ENCODE measurements around the gene GPC6. TPM values are rescaled to one million over a fixed set of nuclear protein-coding genes. Genes with fewer than 3 reads are reported as not detected.
"Not testable (repeated sequence)": the region's sequence is repeated elsewhere in the genome, so short reads cannot be mapped to it uniquely, and the experiment has no call there.

The GPC6 gene
- total and polyA plus RNA-seq, 5 donors from 2014 or later: not detected

DNA sequence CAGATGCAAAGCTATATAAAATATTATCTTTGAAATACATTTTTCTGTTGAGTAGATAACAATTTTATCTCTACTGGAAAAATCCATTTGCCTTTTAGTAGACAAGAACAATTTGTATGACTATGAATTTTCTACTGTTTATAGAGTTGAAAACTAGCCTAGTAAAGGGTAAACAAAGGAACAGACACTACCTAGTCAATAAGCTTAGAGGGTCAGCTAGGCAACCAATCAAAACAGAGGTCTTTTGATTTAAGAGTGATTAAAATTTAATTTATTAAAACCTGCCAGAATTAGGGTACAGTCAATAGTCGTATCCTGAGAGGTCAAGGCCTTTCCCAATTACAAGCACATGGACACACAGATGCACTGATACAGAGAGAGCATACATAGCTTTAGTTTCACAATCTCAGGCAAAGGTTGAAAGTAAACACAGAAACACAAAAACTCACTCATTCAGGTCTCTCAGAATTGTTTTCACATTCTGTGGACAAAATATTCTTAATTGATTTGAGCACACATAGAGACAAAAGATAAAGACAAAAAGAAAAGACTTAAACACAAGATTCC, 24.5 kb upstream of the GPC6 start:
- Histone ChIP-seq H3K27ac (ENCODE audit: insufficient read depth, low read length, poor library complexity, severe bottlenecking) (no peak overlapping the region), H3K4me1 (ENCODE audit: control insufficient read depth, insufficient read depth, low read length, poor library complexity, severe bottlenecking) (no peaks in the 10 kb centered on the region), H3K27me3 (ENCODE audit: control insufficient read depth, insufficient read depth, low read length) (no peaks in the 10 kb centered on the region), H3K9me3 (ENCODE audit: control insufficient read depth in 2 of 2, low read length in 2 of 2) (no peaks in the 10 kb centered on the region), H3K36me3 (ENCODE audit: control insufficient read depth, insufficient read depth, low read length) (no peaks in the 10 kb centered on the region), H3K4me3 (ENCODE audit: low read depth, low read length) (no peak overlapping the region)
- H3K4me1 Mint-ChIP-seq: no peaks in the 10 kb centered on the region
- no peaks in the 10 kb centered on the region for H3K27me3 Mint-ChIP-seq
- ATAC-seq (ENCODE audit: low read depth in 2 of 2) (no peak), DNase-seq (no peak)
- peaks cover 0 to 8% (median 5%) of the 10 kb centered on the region in 7 donors for H3K9me3 Mint-ChIP-seq
- no peak overlapping the region for H3K4me3 Mint-ChIP-seq
- H3K36me3 Mint-ChIP-seq: no peaks in the 10 kb centered on the region
- no peak overlapping the region for H3K27ac Mint-ChIP-seq

DNA sequence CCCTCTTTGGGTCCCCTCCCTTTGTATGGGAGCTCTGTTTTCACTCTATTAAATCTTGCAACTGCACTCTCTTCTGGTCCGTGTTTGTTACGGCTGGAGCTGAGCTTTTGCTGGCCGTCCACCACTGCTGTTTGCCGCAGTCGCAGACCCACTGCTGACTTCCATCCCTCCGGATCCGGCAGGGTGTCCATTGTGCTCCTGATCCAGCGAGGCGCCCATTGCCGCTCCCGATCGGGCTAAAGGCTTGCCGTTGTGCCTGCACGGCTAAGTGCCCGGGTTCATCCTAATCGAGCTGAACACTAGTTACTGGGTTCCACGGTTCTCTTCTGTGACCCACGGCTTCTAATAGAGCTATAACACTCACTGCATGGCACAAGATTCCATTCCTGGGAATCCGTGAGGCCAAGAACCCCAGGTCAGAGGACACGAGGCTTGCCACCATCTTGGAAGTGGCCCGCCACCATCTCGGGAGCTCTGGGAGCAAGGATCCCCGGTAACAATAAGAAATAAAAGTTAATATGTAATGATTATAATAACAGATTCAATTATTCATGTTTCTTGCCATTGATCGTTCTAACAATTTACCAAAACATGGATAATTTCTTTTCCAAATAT, 19.7 kb upstream of the GPC6 start:
- not testable (repeated sequence) for H3K9me3 Mint-ChIP-seq

DNA sequence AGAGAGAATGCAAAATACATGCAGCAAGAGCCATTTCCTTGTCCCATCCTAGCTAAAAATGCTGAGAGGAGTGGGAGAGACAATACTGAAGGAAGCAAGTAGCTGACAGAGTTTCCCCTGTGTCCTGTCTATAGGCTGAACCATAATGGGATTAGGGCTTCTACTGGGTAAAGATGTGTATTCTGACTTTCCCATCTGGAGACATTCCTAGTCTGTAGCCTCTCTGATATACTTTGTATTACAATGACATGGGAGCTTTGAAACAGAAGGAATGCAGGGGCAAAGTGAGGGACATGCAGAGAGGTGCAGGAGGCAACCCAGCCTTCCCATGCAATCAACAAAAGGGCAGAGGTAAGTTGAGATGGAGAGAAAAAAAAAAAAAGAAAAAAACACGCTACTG, 10.5 kb upstream of the GPC6 start:
- Mint-ChIP-seq H3K4me3 (no peak overlapping the region), H3K27ac (no peak overlapping the region), H3K36me3 (no peaks in the 10 kb centered on the region), H3K4me1 (no peaks in the 10 kb centered on the region), H3K27me3 (no peaks in the 10 kb centered on the region), H3K9me3 (peaks cover 0 to 9% (median 2%) of the 10 kb centered on the region in 7 donors)
- Histone ChIP-seq H3K27ac (ENCODE audit: insufficient read depth, low read length, poor library complexity, severe bottlenecking) (no peak overlapping the region), H3K4me3 (ENCODE audit: low read depth, low read length) (no peak overlapping the region), H3K4me1 (ENCODE audit: control insufficient read depth, insufficient read depth, low read length, poor library complexity, severe bottlenecking) (no peaks in the 10 kb centered on the region), H3K36me3 (ENCODE audit: control insufficient read depth, insufficient read depth, low read length) (no peaks in the 10 kb centered on the region), H3K9me3 (ENCODE audit: control insufficient read depth in 2 of 2, low read length in 2 of 2) (no peaks in the 10 kb centered on the region), H3K27me3 (ENCODE audit: control insufficient read depth, insufficient read depth, low read length) (no peaks in the 10 kb centered on the region)
- ATAC-seq (ENCODE audit: low read depth in 2 of 2) (no peak), DNase-seq (no peak)

More for the DNA sequence above, 19.7 kb upstream of the GPC6 start:
- ATAC-seq (ENCODE audit: low read depth in 2 of 2); H3K4me1 Mint-ChIP-seq; H3K36me3 Mint-ChIP-seq; H3K36me3 ChIP-seq (ENCODE audit: control insufficient read depth, insufficient read depth, low read length); H3K4me3 ChIP-seq (ENCODE audit: low read depth, low read length); H3K27me3 Mint-ChIP-seq; H3K4me3 Mint-ChIP-seq; H3K9me3 ChIP-seq (ENCODE audit: control insufficient read depth in 2 of 2, low read length in 2 of 2); H3K27me3 ChIP-seq (ENCODE audit: control insufficient read depth, insufficient read depth, low read length); H3K27ac Mint-ChIP-seq; DNase-seq; H3K4me1 ChIP-seq (ENCODE audit: control insufficient read depth, insufficient read depth, low read length, poor library complexity, severe bottlenecking); H3K27ac ChIP-seq (ENCODE audit: insufficient read depth, low read length, poor library complexity, severe bottlenecking): not testable (repeated sequence)

DNA sequence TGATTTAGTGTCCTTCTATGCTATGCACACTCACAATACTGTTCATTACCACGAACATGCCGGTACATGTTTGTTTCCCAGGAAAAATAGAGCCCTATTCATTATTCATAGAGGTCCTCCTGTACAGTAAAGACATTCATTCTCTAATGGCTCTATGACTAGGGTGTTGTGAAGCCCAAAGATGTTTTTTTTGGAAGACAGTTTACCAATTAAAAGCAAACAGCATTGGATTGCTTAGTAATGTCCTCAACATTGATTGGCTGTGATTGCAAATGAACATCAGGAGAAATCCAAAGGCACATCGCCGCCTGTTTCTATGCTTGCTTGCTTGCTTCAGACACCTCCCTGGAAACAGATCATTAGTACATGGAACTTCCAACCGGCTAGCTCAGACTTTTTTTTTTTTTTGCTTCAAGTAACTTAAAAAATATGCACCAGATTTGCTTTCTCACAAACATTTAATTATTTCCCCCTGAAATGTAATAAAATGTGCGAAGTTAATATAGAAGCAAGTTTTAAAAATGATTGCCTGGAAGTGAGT, 8.8 kb upstream of the GPC6 start:
- DNase-seq (no peak), ATAC-seq (ENCODE audit: low read depth in 2 of 2) (no peak)
- Histone ChIP-seq H3K27ac (ENCODE audit: insufficient read depth, low read length, poor library complexity, severe bottlenecking) (no peak overlapping the region), H3K4me1 (ENCODE audit: control insufficient read depth, insufficient read depth, low read length, poor library complexity, severe bottlenecking) (no peaks in the 10 kb centered on the region), H3K27me3 (ENCODE audit: control insufficient read depth, insufficient read depth, low read length) (no peaks in the 10 kb centered on the region), H3K9me3 (ENCODE audit: control insufficient read depth in 2 of 2, low read length in 2 of 2) (no peaks in the 10 kb centered on the region), H3K36me3 (ENCODE audit: control insufficient read depth, insufficient read depth, low read length) (no peaks in the 10 kb centered on the region), H3K4me3 (ENCODE audit: low read depth, low read length) (no peak overlapping the region)
- Mint-ChIP-seq H3K4me3 (no peak overlapping the region), H3K36me3 (no peaks in the 10 kb centered on the region), H3K9me3 (peaks cover 0 to 5% (median 3%) of the 10 kb centered on the region in 7 donors), H3K27ac (no peak overlapping the region), H3K4me1 (no peaks in the 10 kb centered on the region), H3K27me3 (no peaks in the 10 kb centered on the region)

DNA sequence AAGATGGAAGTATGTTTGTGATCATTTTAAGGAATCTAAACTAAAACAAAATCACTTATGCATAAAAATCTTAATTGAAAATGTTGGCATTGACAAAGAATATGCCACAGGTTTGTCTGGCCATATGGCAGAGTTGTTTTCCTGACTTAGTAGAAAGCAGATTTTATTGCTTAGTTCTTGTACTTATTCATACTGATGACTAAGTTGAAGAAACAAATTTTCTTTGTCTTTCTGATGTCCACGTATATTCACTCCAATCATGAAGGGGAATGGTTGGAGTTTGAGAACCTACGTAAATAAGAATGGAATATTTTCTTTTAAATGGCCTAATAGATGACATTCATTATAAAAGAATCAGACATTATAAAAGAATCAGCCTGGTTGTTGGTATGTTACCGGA, 8.0 kb upstream of the GPC6 start:
- H3K27ac Mint-ChIP-seq: no peak overlapping the region
- no peak for DNase-seq
- H3K4me1 Mint-ChIP-seq: no peaks in the 10 kb centered on the region
- ATAC-seq (ENCODE audit: low read depth in 2 of 2): no peak
- H3K4me1 ChIP-seq (ENCODE audit: control insufficient read depth, insufficient read depth, low read length, poor library complexity, severe bottlenecking): no peaks in the 10 kb centered on the region
- no peaks in the 10 kb centered on the region for H3K36me3 Mint-ChIP-seq
- H3K27ac ChIP-seq (ENCODE audit: insufficient read depth, low read length, poor library complexity, severe bottlenecking): no peak overlapping the region
- H3K36me3 ChIP-seq (ENCODE audit: control insufficient read depth, insufficient read depth, low read length): no peaks in the 10 kb centered on the region
- H3K9me3 Mint-ChIP-seq: peaks cover 0 to 4% (median 2%) of the 10 kb centered on the region in 7 donors
- no peaks in the 10 kb centered on the region for H3K9me3 ChIP-seq (ENCODE audit: control insufficient read depth in 2 of 2, low read length in 2 of 2)
- no peaks in the 10 kb centered on the region for H3K27me3 Mint-ChIP-seq
- no peaks in the 10 kb centered on the region for H3K27me3 ChIP-seq (ENCODE audit: control insufficient read depth, insufficient read depth, low read length)
- no peak overlapping the region for H3K4me3 Mint-ChIP-seq
- no peak overlapping the region for H3K4me3 ChIP-seq (ENCODE audit: low read depth, low read length)

DNA sequence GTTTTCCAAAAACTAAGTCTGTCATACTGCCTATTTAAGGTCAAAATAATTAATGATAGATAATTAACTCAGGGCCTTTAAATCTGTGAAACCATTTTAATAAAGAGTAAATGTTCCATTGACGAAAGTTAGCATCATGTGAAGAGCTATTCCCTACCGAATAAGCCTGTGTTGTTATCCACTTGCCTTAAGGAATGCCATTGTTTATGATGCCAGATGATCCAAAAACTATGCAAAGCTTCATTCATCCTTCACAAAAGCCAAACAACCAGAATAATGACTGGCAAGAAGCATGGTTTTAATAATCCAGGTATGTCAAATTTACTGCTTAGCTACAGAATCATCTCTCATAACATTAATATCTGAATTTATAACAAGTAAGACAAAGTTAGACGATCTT, 6.5 kb upstream of the GPC6 start:
- H3K4me3 ChIP-seq (ENCODE audit: low read depth, low read length): no peak overlapping the region
- peaks cover 0 to 6% (median 0%) of the 10 kb centered on the region in 7 donors for H3K9me3 Mint-ChIP-seq
- H3K4me1 Mint-ChIP-seq: no peaks in the 10 kb centered on the region
- H3K4me3 Mint-ChIP-seq: no peak overlapping the region
- peaks cover 6% of the 10 kb centered on the region for H3K27me3 Mint-ChIP-seq
- H3K27ac ChIP-seq (ENCODE audit: insufficient read depth, low read length, poor library complexity, severe bottlenecking): no peak overlapping the region
- no peak overlapping the region for H3K27ac Mint-ChIP-seq
- no peak for DNase-seq
- no peaks in the 10 kb centered on the region for H3K36me3 Mint-ChIP-seq
- no peaks in the 10 kb centered on the region for H3K36me3 ChIP-seq (ENCODE audit: control insufficient read depth, insufficient read depth, low read length)
- no peaks in the 10 kb centered on the region for H3K27me3 ChIP-seq (ENCODE audit: control insufficient read depth, insufficient read depth, low read length)
- no peaks in the 10 kb centered on the region for H3K9me3 ChIP-seq (ENCODE audit: control insufficient read depth in 2 of 2, low read length in 2 of 2)
- ATAC-seq (ENCODE audit: low read depth in 2 of 2): no peak
- no peaks in the 10 kb centered on the region for H3K4me1 ChIP-seq (ENCODE audit: control insufficient read depth, insufficient read depth, low read length, poor library complexity, severe bottlenecking)

DNA sequence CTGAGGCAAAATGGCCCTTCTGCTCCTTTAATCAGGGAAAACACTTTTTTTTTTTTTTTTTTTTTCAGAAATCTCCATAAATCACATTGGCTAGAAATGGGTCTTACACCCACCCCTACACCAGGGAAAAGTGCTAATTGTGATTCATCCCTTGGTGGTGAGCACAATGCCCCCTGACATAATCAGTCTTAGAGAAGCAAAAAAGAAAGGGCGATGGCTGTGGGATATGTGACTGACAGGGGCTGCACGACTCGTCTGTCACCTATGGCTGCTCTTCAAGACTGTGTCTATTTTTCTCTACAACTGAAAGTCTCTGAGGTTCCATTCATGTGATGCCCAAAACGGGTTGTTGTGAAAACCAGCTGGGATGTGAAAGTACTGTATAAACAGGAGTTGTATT, 3.6 kb upstream of the GPC6 start:
- H3K36me3 ChIP-seq (ENCODE audit: control insufficient read depth, insufficient read depth, low read length): no peaks in the 10 kb centered on the region
- Mint-ChIP-seq H3K4me1 (no peaks in the 10 kb centered on the region), H3K9me3 (peaks cover 0 to 6% (median 0%) of the 10 kb centered on the region in 7 donors), H3K27ac (peak overlapping the region in 1 of 3 donors; percentile 27), H3K36me3 (no peaks in the 10 kb centered on the region), H3K4me3 (no peak overlapping the region), H3K27me3 (peaks cover 24% of the 10 kb centered on the region)
- H3K27me3 ChIP-seq (ENCODE audit: control insufficient read depth, insufficient read depth, low read length): peaks cover 4% of the 10 kb centered on the region
- no peaks in the 10 kb centered on the region for H3K4me1 ChIP-seq (ENCODE audit: control insufficient read depth, insufficient read depth, low read length, poor library complexity, severe bottlenecking)
- ATAC-seq (ENCODE audit: low read depth in 2 of 2) (no peak), DNase-seq (no peak)
- H3K9me3 ChIP-seq (ENCODE audit: control insufficient read depth in 2 of 2, low read length in 2 of 2): no peaks in the 10 kb centered on the region
- H3K4me3 ChIP-seq (ENCODE audit: low read depth, low read length): no peak overlapping the region
- H3K27ac ChIP-seq (ENCODE audit: insufficient read depth, low read length, poor library complexity, severe bottlenecking): no peak overlapping the region

DNA sequence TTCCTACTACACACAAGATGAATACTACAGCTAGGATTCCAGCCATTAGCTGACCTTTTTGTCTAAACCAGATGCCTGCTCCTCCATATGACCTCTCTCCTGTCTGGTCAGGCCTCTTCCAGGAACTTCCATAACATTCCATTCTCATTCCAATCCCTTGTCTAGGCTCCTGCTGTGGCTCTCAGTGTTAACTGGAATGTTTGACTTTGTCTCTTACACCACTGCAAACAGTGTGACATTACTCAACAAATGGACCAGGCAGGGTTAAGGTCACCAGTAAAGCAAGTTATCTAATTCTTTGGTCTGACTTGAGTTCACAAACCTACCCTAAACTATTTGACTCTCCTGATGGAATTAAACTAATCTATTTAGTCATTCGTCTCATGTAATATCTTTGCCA, 2.1 kb upstream of the GPC6 start:
- H3K4me3 Mint-ChIP-seq: no peak overlapping the region
- H3K27me3 Mint-ChIP-seq: peaks cover 37% of the 10 kb centered on the region
- no peak for DNase-seq
- Histone ChIP-seq H3K36me3 (ENCODE audit: control insufficient read depth, insufficient read depth, low read length) (no peaks in the 10 kb centered on the region), H3K4me1 (ENCODE audit: control insufficient read depth, insufficient read depth, low read length, poor library complexity, severe bottlenecking) (no peaks in the 10 kb centered on the region), H3K27me3 (ENCODE audit: control insufficient read depth, insufficient read depth, low read length) (peaks cover 4% of the 10 kb centered on the region), H3K27ac (ENCODE audit: insufficient read depth, low read length, poor library complexity, severe bottlenecking) (no peak overlapping the region), H3K4me3 (ENCODE audit: low read depth, low read length) (no peak overlapping the region), H3K9me3 (ENCODE audit: control insufficient read depth in 2 of 2, low read length in 2 of 2) (no peaks in the 10 kb centered on the region)
- ATAC-seq (ENCODE audit: low read depth in 2 of 2): no peak
- H3K36me3 Mint-ChIP-seq: no peaks in the 10 kb centered on the region
- H3K9me3 Mint-ChIP-seq: peaks cover 0 to 6% (median 3%) of the 10 kb centered on the region in 7 donors
- H3K27ac Mint-ChIP-seq: no peak overlapping the region
- no peaks in the 10 kb centered on the region for H3K4me1 Mint-ChIP-seq

Data from CD4-positive, CD25-positive, alpha-beta regulatory T cell (primary cell).